Activated CD4-positive, alpha-beta memory T cell treated with anti-CD3 and anti-CD28 coated beads for 36 hours (primary cell): ENCODE measurements around the gene IDUA. TPM values are rescaled to one million over a fixed set of nuclear protein-coding genes. Genes with fewer than 3 reads are reported as not detected.

Experiments
- CTCF ChIA-PET: fragments of 350-600 bp; sonication (Branson Sonifier 250); formaldehyde crosslinking; loops from one replicate; lab custom pipeline; 2021; ENCODE audit warnings: antibody characterized with exemption, inconsistent platforms; lab: Charles Lee
- POLR2A ChIA-PET: fragments of 350-600 bp; sonication (Branson Sonifier 250); formaldehyde crosslinking; loops from one replicate; lab custom pipeline; 2021; ENCODE audit warnings: antibody characterized with exemption; lab: Charles Lee
- DNase-seq: peaks from one replicate; pipeline ENCODE4 v3.0.0-alpha.2; 2020
- H3K27ac Mint-ChIP-seq: one replicate; pipeline ENCODE4 v1.8.0; 2021; ENCODE audit warnings: mixed read lengths
- H3K27me3 Mint-ChIP-seq: one replicate; pipeline ENCODE4 v1.8.0; 2021; ENCODE audit warnings: mixed read lengths
- H3K36me3 Mint-ChIP-seq: one replicate; pipeline ENCODE4 v1.8.0; 2021; ENCODE audit warnings: mixed read lengths
- H3K4me1 Mint-ChIP-seq: one replicate; pipeline ENCODE4 v1.8.0; 2021; ENCODE audit warnings: low read depth, mixed read lengths
- H3K4me3 Mint-ChIP-seq: one replicate; pipeline ENCODE4 v1.8.0; 2021; ENCODE audit warnings: mild to moderate bottlenecking, mixed read lengths
- H3K9me3 Mint-ChIP-seq: one replicate; pipeline ENCODE4 v1.8.0; 2021; ENCODE audit warnings: mixed read lengths
- intact Hi-C: fragments of 100-400 bp; cut with micrococcal nuclease; formaldehyde crosslinking; loops from one replicate; pipeline ENCODE4 v1.15.1; 2023
- total RNA-seq, 2 experiments: library from RNA; stranded (reverse); gene quantifications; one replicate each; pipeline ENCODE4 v1.2.3, GENCODE V29; 2021

The IDUA gene
- total RNA-seq, 2 experiments from 2014 or later, result 9.0 to 10.1 TPM

DNA sequence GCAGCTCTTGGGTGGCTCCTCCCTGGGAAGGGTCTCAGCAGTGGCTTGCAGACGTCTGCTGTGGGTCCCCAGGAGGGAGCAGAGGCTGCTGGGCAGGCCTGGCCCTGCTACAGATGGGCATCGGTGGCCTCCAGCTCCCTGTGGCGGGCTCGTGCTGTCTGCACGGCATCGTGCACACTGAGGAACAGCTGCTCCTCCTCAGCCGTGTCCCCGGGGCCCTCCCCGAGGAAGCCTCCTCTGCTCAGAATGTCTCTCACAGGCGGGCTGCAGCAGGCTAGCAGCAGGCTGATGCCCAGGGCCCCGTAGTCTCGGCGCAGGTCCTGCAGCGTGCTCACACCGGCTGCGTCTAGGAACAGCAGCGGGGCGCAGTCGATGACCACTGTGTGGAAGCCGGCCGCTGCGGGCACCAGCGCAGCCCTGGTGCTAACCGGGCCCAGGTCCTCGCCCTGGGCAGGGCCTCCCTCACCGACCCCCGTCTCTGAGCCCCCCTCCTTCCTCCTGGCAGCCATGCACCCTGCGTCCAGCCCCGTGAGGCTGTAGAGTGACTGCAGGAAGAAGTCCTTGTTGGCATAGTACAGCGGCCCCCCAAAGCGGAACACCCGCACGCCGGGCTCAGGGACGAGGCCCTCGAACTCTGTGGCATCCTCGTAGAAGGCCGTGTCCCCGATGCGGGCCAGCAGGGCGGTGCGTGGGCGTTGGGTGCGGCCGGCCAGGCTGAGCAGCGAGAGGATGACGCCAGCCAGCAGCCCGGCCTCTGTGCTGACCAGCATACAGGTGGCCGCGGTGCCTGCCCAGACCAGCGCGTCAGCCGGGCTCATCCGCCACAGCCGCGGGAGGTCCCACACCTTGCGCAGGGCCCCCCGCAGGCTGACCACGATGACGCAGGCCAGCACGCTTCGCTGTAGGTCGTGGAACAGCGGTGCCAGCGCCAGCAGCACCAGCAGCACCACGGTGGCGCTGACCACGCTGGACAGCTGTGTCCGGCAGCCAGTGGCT, 2.2 kb downstream of the IDUA start:
- Mint-ChIP-seq H3K9me3 (no peaks in the 10 kb centered on the region), H3K4me3 (no peak overlapping the region), H3K27me3 (no peaks in the 10 kb centered on the region), H3K27ac (no peak overlapping the region), H3K36me3 (no peaks in the 10 kb centered on the region), H3K4me1 (peaks cover 21% of the 10 kb centered on the region)
- intact Hi-C loops, result no loop called here
- ChIA-PET POLR2A (no interaction called here), CTCF (no interaction called here)
- DNase-seq, result no peak

DNA sequence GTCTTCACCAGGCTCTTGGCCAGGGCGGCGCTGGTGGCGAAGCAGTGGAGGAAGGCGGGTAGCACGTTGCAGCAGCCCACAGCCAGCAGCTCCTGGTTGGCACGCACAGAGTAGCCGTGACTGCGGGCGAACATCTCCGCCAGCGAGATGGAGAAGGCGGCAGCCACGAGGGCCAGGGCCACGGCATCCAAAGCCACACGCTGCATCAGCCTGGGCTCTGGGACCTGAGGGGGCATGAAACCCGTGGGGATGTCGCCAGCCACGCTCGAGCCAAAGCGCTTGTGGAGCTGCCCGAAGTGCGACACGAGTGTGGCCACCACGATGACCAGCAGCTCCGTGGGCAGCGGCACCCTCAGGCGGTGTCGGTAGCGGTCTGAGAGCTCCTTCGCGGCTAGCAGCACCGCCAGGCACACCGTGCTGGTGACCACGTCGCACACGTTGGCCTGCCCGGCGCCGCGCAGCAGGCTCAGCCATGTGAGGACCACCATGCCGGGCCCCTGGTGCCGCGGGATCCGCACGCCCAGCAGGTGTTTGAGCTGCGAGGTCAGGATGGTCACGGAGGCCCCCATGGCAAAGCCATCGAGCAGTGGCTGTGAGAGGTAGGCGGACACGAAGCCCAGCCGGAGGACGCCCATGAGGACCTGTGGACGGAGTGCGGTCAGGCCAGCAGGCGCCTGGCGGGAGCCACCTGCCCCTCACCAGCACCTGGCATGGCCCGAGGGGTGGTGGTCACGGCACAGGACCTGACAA, 3.1 kb downstream of the IDUA start:
- H3K27ac Mint-ChIP-seq, result no peak overlapping the region
- H3K4me1 Mint-ChIP-seq, result peaks cover 20% of the 10 kb centered on the region
- POLR2A ChIA-PET, result no interaction called here
- no peaks in the 10 kb centered on the region for H3K9me3 Mint-ChIP-seq
- CTCF ChIA-PET, result no interaction called here
- no peak for DNase-seq
- no peaks in the 10 kb centered on the region for H3K36me3 Mint-ChIP-seq
- intact Hi-C loops, result no loop called here
- H3K27me3 Mint-ChIP-seq, result no peaks in the 10 kb centered on the region
- H3K4me3 Mint-ChIP-seq, result no peak overlapping the region

DNA sequence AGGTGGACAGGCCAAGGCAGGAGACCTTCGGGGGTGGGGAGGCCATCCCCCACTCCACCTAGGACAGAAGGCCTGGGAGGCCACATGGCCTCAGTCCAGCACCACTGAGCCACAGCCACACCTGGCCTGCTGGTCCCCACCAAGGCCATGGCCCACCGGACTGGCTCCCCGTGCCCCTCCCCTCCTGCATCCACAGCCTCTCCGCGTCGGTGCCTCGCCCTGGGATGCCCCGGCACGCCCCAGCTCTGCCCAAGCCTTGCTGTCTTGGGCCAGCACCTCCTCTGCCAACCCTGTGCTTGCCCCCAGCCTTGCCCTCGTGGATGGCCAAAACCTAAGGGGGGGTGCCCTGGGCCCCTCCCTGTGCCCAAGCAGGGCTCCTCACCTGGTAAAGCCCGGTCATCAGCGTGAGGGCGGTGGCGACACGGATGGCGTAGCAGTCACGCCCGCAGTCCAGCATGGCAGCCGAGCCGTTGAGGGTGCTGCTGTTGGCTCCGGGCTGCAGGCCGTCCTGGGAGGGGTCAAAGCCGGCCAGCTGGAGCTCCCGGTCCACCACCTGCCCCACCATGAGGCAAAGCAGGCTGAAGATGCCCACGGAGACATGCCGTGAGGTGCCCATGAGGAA, 4.0 kb downstream of the IDUA start:
- Mint-ChIP-seq H3K4me3 (no peak overlapping the region), H3K27ac (no peak overlapping the region), H3K9me3 (no peaks in the 10 kb centered on the region), H3K36me3 (no peaks in the 10 kb centered on the region), H3K27me3 (peaks cover 2% of the 10 kb centered on the region), H3K4me1 (peaks cover 13% of the 10 kb centered on the region)
- DNase-seq, result no peak
- intact Hi-C loops, result no loop called here
- POLR2A ChIA-PET, result no interaction called here
- CTCF ChIA-PET, result no interaction called here

DNA sequence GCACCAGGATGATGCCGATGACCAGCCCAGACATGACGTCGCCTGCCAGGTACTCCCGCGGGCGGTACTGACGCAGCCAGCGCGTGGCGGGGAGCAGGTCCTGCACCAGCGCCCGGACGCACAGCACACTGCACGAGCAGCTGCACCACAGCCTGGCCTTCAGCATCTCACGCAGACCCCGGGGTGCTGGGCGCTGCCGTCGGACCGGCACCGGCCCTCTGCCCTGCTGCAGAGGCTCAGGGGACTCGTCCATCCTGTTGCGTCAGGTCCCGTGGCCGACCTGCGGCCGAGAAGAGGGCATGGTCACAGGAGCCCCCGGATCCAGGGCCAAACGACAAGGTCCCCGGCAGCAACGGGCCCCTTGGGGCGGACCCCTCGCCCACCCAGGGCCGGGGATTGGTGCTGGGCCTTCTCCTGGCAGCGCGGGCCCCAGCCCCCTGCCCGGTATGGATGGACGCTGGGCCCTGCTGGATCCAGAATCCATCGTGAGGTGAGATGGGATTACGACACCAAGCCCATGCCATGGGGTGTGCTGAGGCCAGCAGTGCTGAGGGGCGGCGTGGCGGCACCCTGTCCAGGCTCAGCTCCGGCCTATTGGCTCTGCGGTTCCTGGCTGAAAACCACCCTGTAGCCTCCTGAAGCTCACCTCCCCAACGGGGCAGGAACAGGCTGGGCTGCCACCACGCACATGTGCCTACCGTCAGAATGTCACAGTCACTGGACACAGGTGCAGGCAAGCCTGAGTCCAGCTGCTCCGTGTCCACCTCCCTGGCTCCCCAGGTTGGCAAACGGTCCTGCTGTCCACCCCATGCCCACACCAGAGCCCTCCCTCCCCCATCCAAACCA, 4.8 kb downstream of the IDUA start:
- Mint-ChIP-seq H3K27ac (no peak overlapping the region), H3K9me3 (no peaks in the 10 kb centered on the region), H3K36me3 (no peaks in the 10 kb centered on the region), H3K4me3 (no peak overlapping the region), H3K27me3 (peaks cover 2% of the 10 kb centered on the region), H3K4me1 (peaks cover 7% of the 10 kb centered on the region)
- ChIA-PET CTCF (no interaction called here), POLR2A (no interaction called here)
- intact Hi-C loops, result no loop called here
- no peak for DNase-seq

DNA sequence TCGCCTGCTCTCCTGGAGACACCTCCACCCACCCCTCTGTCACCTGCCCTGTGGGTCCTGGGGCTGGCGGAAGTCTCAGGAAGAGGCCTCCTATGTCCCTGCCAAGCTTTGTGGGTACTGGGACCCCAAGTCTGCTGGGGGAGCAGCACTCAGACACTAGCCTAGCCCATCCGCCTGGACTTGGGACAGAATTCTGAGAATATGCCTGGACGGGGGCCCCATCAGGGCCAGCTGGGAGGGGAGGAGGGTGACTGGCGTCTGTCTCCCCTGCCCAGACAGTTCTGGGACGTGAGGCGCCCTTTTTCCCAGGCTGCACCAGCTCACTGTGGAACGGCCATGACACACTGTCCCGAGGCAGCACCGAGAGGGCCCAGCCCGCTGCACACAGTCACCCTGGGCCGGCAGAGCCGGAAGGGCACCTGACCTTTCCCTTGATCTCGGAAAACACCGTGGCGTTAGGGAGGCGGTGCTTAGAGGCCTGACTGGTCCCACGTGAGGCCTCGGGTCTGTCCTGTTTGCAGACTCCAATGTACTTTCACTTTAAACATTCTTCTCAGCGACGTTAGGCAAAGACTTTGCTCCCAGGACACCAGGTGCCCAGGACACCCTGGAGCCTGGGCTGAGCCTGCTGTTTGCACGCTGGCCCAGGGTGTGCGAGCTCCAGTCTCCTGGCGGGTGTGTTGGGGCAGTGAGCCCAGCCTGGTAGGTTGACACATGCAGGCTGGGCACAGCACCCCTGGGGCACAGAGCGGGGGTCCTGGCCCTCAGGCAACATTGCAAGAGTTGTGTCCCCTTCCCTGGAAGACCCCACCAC, 5.7 kb downstream of the IDUA start:
- ChIA-PET CTCF (no interaction called here), POLR2A (no interaction called here)
- DNase-seq, result no peak
- Mint-ChIP-seq H3K27ac (no peak overlapping the region), H3K27me3 (peaks cover 2% of the 10 kb centered on the region), H3K9me3 (no peaks in the 10 kb centered on the region), H3K4me3 (no peak overlapping the region), H3K4me1 (peaks cover 6% of the 10 kb centered on the region), H3K36me3 (no peaks in the 10 kb centered on the region)
- intact Hi-C loops, result no loop called here

DNA sequence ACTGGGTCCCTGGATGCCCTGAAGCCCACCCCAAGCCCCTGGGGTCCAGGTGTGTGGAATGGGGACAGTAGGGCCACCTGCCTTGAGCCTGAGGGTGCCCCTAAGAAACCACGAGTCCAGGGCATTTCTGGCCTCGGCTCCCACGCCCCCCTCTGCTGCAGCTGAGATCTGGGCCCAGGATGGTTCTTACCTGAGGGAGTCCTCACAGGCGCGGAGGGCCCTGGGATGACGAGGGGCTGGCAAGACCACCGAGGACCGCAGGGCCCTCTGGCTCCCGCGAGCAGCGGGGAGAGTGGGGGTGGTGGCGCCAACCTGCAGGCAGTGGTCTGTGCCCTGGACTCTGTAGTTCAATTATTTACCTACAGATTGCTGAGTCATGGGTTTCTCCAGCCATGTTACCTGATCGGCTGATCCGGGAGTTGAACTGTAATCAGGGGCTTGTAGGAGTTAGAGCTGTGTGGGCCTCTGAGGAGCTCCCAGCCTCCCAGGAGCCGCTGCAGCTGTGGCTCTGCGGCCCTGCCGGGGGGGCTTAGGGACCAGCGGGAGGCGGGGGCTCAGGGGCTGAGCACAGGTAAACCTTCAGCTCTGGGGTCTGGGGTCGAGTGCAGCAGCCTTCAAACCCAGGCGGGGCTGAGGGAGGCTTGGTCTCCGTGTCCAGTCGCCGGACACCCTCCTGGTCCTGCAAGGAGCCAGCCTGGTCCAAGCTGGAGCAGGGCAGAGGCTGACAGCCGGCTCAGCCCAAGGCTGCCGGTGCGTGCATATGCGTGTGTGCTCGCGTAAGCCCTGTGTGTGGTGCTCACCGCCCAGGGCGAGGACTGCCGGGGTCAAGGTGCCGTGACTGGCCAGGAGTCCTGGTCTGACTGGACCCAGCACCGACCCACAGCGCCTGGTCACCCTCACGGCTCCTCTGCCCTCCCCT, 6.5 kb downstream of the IDUA start, which contains the start of gene SLC26A1:
SLC26A1 (minus strand) TSS at position 294 of the 919 bp plus-strand sequence. CDS start 1,701 bp downstream, outside the sequence.
- POLR2A ChIA-PET, result no interaction called here
- CTCF ChIA-PET, result no interaction called here
- no peaks in the 10 kb centered on the region for H3K36me3 Mint-ChIP-seq
- DNase-seq, result no peak
- H3K9me3 Mint-ChIP-seq, result no peaks in the 10 kb centered on the region
- H3K4me3 Mint-ChIP-seq, result no peak within 1 kb of the TSS
- peaks cover under 1% of the 10 kb centered on the region for H3K4me1 Mint-ChIP-seq
- no peak within 1 kb of the TSS for H3K27ac Mint-ChIP-seq
- H3K27me3 Mint-ChIP-seq, result peaks cover 8% of the 10 kb centered on the region
- intact Hi-C loops, result no loop called here

DNA sequence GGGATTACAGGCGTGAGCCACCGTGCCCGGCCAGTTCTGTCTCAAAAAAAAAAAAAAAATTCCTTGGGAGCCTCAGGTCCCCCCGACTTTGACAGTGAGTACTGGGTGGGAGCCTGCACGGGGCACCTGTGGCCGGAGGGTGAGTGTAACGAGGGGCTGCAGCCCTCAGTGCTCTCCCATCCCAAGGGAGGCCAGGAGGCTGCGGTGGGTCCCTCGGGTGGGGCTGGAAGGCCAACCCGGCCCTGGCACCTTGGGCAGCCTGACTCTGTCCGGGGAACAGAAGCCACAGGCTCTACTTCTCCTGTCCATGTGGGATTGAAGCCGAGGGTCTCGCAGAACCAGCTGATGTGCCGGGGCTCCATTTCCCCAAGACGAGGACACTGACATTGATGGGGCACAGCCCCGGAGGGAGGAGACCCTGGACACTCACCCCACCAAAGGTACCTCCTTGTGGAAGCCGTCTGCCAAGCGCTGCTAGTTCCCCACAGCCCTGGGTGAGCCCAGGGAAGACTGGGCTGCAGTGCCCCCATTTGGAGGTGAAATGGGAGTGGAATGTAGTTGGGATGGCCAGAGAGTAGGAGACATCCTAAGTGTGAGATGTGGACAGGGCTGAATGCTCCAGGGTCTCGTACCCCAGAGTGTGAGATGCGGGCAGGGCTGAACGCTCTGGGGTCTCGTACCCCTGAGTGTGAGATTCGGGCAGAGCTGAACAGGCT, 8.6 kb downstream of the IDUA start:
- ChIA-PET POLR2A (no interaction called here), CTCF (no interaction called here)
- no peaks in the 10 kb centered on the region for H3K36me3 Mint-ChIP-seq
- intact Hi-C loops, result no loop called here
- DNase-seq, result no peak
- peaks cover 3% of the 10 kb centered on the region for H3K4me1 Mint-ChIP-seq
- no peak overlapping the region for H3K4me3 Mint-ChIP-seq
- peaks cover 20% of the 10 kb centered on the region for H3K27me3 Mint-ChIP-seq
- no peak overlapping the region for H3K27ac Mint-ChIP-seq
- H3K9me3 Mint-ChIP-seq, result no peaks in the 10 kb centered on the region

DNA sequence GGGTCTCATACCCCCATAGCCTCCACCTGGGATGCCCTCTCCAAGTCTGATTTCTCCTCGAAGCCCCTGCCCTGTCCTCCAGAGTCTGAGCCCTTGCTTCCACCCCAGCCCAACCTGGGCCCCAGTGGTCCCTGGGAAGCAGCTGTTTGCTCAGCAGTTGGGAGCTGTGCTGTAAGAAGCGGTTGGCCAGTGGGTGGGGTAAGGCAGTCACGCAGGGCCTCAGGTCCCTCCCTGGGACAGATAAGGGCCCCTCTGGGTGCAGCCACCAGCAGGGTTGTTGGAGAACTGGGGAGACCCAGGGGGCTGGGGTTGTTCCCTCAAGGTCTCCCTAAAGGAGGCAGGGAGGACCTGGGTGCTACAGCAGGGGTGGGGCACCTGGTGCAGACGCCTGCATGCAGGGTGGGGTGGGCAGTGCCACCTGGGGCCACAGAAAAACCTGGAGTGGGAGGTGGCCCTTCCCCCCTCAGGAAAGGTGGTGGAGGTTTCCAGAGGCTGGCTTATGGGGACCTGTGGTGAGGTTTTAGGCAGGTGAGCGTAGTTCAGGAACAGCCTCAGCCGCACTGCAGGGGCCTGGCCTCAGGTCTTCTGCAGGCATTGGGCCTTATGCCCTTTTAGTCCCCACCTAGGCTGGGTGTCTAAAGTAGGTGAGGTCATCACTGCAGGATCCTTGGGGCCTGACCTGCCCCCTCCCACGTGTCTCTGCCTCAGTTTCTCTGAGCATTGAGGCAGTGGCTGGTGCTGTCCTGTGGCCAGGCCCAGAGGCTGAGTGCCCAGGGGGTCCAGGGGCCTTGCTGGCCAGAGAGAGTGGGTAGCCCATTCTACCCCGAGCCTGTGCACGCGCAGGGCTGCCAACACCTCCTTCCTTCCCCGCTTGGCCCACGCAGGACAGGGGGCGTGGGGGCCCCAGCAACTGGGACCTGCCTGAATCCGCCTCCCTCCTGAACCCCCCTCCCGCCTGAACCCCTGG, 9.5 kb downstream of the IDUA start:
- Mint-ChIP-seq H3K4me1 (peaks cover 3% of the 10 kb centered on the region), H3K27me3 (peaks cover 25% of the 10 kb centered on the region), H3K9me3 (no peaks in the 10 kb centered on the region), H3K36me3 (no peaks in the 10 kb centered on the region), H3K4me3 (no peak overlapping the region), H3K27ac (no peak overlapping the region)
- CTCF ChIA-PET, result no interaction called here
- intact Hi-C loops, result no loop called here
- no peak for DNase-seq
- POLR2A ChIA-PET, result no interaction called here

DNA sequence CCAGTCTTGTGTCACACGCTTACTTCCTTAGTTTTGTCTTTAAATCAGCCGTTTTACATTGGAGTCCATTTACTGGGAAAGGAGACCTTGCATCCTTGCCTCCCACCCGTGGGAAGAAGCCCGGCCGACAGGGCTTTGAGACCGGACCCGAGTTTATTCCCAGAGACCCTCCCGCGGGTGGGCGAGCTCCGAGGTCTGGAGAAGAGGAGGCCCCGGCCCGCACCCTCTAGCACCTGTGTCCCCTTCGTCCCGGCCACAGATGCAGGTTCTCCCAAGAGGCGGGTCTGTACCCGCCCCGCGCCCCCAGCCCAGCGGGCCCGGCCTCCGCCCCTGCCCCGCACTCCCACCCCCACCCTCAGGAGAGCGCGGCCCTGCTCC, 10.1 kb downstream of the IDUA start:
- Mint-ChIP-seq H3K4me1 (peaks cover 3% of the 10 kb centered on the region), H3K27ac (no peak overlapping the region), H3K4me3 (no peak overlapping the region), H3K9me3 (no peaks in the 10 kb centered on the region), H3K27me3 (peaks cover 27% of the 10 kb centered on the region), H3K36me3 (no peaks in the 10 kb centered on the region)
- CTCF ChIA-PET, result no interaction called here
- intact Hi-C loops, result no loop called here
- POLR2A ChIA-PET, result no interaction called here
- no peak for DNase-seq
